DMS114 treated with DMSO at 0.1 percent for 48 hours (cell line): ENCODE results near the gene AKIP1.
A peak's percentile ranks its signal among the peaks of the same experiment; 100 is the strongest.

Experiments
- DNase-seq: peaks from one replicate; lab custom pipeline; 2025; ENCODE audit not compliant: unreplicated experiment; lab: John Stamatoyannopoulos, UW

The AKIP1 gene

GRCh38 chr11:8956860-8957259, 45.9 kb downstream of the AKIP1 start:
- DNase-seq, result no peak

GRCh38 chr11:8959546-8960166, 48.7 kb downstream of the AKIP1 start:
- DNase-seq, result peak; percentile 51

GRCh38 chr11:8961401-8961800, 50.4 kb downstream of the AKIP1 start:
- DNase-seq, result no peak

GRCh38 chr11:8962841-8963240, 51.9 kb downstream of the AKIP1 start:
- no peak for DNase-seq

- peak; percentile 28 for DNase-seq
Observed at GRCh38 chr11:8963569-8964323, 52.8 kb downstream of the AKIP1 start.

- peak; percentile 36 for DNase-seq
Observed at GRCh38 chr11:8964324-8965320, 53.6 kb downstream of the AKIP1 start, which contains the start of gene TMEM9B. TMEM9B (minus strand) TSS chr11:8964442; CDS start chr11:8964313, 129 bp downstream.

GRCh38 chr11:8967184-8967583, 56.2 kb downstream of the AKIP1 start:
- no peak for DNase-seq
